ENCODE results near the gene SLC35E1.
"Not testable (repeated sequence)": the region's sequence is repeated elsewhere in the genome, so short reads cannot be mapped to it uniquely, and the experiment has no call there.

SLC35E1 gene

DNA sequence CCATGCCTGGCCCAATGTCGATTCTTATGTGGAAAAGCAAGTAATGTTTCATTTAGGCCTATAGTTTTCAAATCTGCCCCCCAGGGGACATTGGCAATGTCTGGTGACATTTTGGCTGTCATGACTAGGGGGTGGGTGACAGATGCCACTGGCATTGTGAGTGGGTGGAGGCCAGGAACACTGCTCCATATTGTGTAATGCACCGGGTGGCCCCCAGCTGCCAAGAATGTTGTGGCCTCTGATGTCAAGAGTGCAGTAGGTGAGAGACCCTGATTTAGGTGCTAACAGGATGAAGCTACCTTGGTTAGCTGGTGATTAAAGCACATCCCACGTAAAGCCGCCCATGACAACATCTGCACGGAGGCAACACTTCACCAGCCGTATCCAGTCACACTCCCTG is 65.3 kb downstream of the SLC35E1 start:
- no peak for TF ChIP-seq CTCF (IDR thresholded peaks at IDR 0.05; ENCODE audit: low read depth, low read length)
- Histone ChIP-seq H3K4me3 (ENCODE audit: low read depth, low read length) (no peak overlapping the region), H3K36me3 (peaks cover 38% of the 10 kb centered on the region), H3K4me1 (no peaks in the 10 kb centered on the region), H3K9me3 (no peaks in the 10 kb centered on the region), H3K27me3 (no peaks in the 10 kb centered on the region)
- DNase-seq = no peak

DNA sequence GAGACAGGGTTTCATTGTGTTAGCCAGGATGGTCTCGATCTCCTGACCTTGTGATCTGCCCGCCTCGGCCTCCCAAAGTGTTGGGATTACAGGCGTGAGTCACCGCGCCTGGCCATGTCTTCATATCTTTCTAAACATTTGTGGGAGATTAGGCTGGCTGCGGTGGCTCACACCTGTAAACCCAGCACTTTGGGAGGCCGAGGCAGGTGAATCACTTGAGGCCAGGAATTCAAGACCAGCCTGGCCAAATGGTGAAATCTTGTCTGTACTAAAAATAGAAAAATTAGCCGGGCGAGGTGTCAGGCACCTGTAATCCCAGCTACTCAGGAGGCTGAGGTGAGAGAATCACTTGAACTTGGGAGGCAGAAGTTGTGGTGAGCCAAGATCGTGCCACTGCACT is 66.1 kb downstream of the SLC35E1 start:
- not testable (repeated sequence) for DNase-seq; H3K27me3 ChIP-seq; H3K9me3 ChIP-seq; H3K4me3 ChIP-seq (ENCODE audit: low read depth, low read length); H3K4me1 ChIP-seq
- peaks cover 37% of the 10 kb centered on the region for H3K36me3 ChIP-seq

- Histone ChIP-seq H3K36me3 (peaks cover 20% of the 10 kb centered on the region), H3K4me3 (ENCODE audit: low read depth, low read length) (no peak overlapping the region), H3K27me3 (no peaks in the 10 kb centered on the region), H3K9me3 (no peaks in the 10 kb centered on the region), H3K4me1 (no peaks in the 10 kb centered on the region)
- DNase-seq = no peak
- no peak for TF ChIP-seq CTCF (IDR thresholded peaks at IDR 0.05; ENCODE audit: low read depth, low read length)
Measured at GRCh38 chr19:16504271-16504670, 67.9 kb downstream of the SLC35E1 start.

All from BE2C (cell line).